CD14-positive monocyte (primary cell): Measurements from ENCODE around the gene NUBPL. TPM values are rescaled to one million over a fixed set of nuclear protein-coding genes. Genes with fewer than 3 reads are reported as not detected.

ENCODE experiments used
- DNase-seq, 3 donors: peaks; one replicate each; pipeline ENCODE4 v3.0.0-alpha.2; 2011 to 2022
- H2AFZ ChIP-seq: 2 replicates; pipeline ENCODE4 v1.6.0; 2012; ENCODE audit warnings: mild to moderate bottlenecking, low read depth, low read length, inconsistent platforms; ENCODE audit not compliant: insufficient read depth, poor library complexity, severe bottlenecking
- H3K27ac ChIP-seq, 2 donors: 1 replicate in 1 of 2; 2 replicates in 1 of 2; pipeline ENCODE4 v1.5.1; 2012 to 2013; ENCODE audit warnings: low read length in 2 of 2, control low read depth in 1 of 2, inconsistent platforms in 1 of 2, low read depth in 1 of 2, mild to moderate bottlenecking in 1 of 2
- H3K27me3 ChIP-seq, 2 donors: one replicate each; pipeline versions ENCODE4 v1.6.0 to v1.6.1; 2011 to 2013; ENCODE audit warnings: low read length in 2 of 2; ENCODE audit not compliant: control insufficient read depth in 2 of 2, insufficient read depth in 2 of 2
- H3K36me3 ChIP-seq, 2 donors: replicated peaks in 1 of 2; 1 replicate in 1 of 2; 2 replicates in 1 of 2; pipeline versions ENCODE4 v1.5.1 to v1.6.1; 2012 to 2013; ENCODE audit warnings: low read length in 2 of 2, control low read depth in 1 of 2, inconsistent platforms in 1 of 2, mild to moderate bottlenecking in 1 of 2; ENCODE audit not compliant: insufficient read depth in 2 of 2, control insufficient read depth in 1 of 2
- H3K4me1 ChIP-seq, 2 donors: 1 replicate in 1 of 2; 2 replicates in 1 of 2; pipeline versions ENCODE4 v1.5.1 to v1.6.1; 2012 to 2013; ENCODE audit warnings: low read length in 2 of 2, control low read depth in 1 of 2, inconsistent platforms in 1 of 2, mild to moderate bottlenecking in 1 of 2, moderate library complexity in 1 of 2; ENCODE audit not compliant: insufficient read depth in 2 of 2, control insufficient read depth in 1 of 2
- H3K4me2 ChIP-seq: replicated peaks from 2 replicates; pipeline ENCODE3; 2012; ENCODE audit warnings: low read length, moderate library complexity, mild to moderate bottlenecking; ENCODE audit not compliant: poor library complexity, severe bottlenecking; ENCODE audit errors: extremely low read depth
- H3K4me3 ChIP-seq, 3 experiments: fragments of 200-600 bp in 1 of 3; sonication (generic) in 1 of 3; replicated peaks in 1 of 3; 1 replicate in 2 of 3; 2 replicates in 1 of 3; pipeline ENCODE4 v1.5.1; 2011 to 2013; ENCODE audit warnings: low read length in 3 of 3, mild to moderate bottlenecking in 3 of 3, control low read depth in 2 of 3, low read depth in 2 of 3, inconsistent platforms in 1 of 3, moderate library complexity in 1 of 3
- H3K79me2 ChIP-seq: 2 replicates; pipeline ENCODE4 v1.6.0; 2012; ENCODE audit warnings: mild to moderate bottlenecking, control low read depth, inconsistent platforms, low read length, moderate library complexity; ENCODE audit not compliant: insufficient read depth
- H3K9ac ChIP-seq: 2 replicates; pipeline ENCODE4 v1.6.0; 2017; ENCODE audit warnings: low read length, mild to moderate bottlenecking; ENCODE audit not compliant: insufficient read depth, poor library complexity, severe bottlenecking
- H3K9me3 ChIP-seq, 2 donors: replicated peaks in 1 of 2; 1 replicate in 1 of 2; 2 replicates in 1 of 2; pipeline versions ENCODE4 v1.5.1 to v1.6.1; 2012 to 2013; ENCODE audit warnings: low read length in 2 of 2, control low read depth in 1 of 2; ENCODE audit not compliant: control insufficient read depth in 1 of 2, insufficient read depth in 1 of 2
- H4K20me1 ChIP-seq: 2 replicates; pipeline ENCODE4 v1.6.0; 2012; ENCODE audit warnings: mild to moderate bottlenecking, low read length, control low read depth, moderate library complexity; ENCODE audit not compliant: insufficient read depth
- H3K27ac Mint-ChIP-seq, 7 donors: one replicate each; pipeline ENCODE4 v1.8.0; 2020; ENCODE audit warnings: mild to moderate bottlenecking in 7 of 7, mixed read lengths in 7 of 7, moderate library complexity in 6 of 7, inconsistent platforms in 2 of 7
- H3K27me3 Mint-ChIP-seq, 3 donors: one replicate each; pipeline ENCODE4 v1.8.0; 2021 to 2022; ENCODE audit warnings: low read depth in 3 of 3, mild to moderate bottlenecking in 3 of 3, mixed read lengths in 3 of 3, moderate library complexity in 3 of 3, inconsistent platforms in 1 of 3
- H3K36me3 Mint-ChIP-seq, 2 donors: one replicate each; pipeline ENCODE4 v1.8.0; 2020; ENCODE audit warnings: mixed read lengths in 2 of 2, inconsistent platforms in 1 of 2, mild to moderate bottlenecking in 1 of 2
- H3K4me1 Mint-ChIP-seq: one replicate; pipeline ENCODE4 v1.8.0; 2020; ENCODE audit warnings: mild to moderate bottlenecking, mixed read lengths
- H3K4me3 Mint-ChIP-seq, 2 donors: one replicate each; pipeline ENCODE4 v1.8.0; 2020; ENCODE audit warnings: mild to moderate bottlenecking in 2 of 2, mixed read lengths in 2 of 2, moderate library complexity in 1 of 2
- H3K9me3 Mint-ChIP-seq, 7 donors: one replicate each; pipeline ENCODE4 v1.8.0; 2020 to 2022; ENCODE audit warnings: mixed read lengths in 7 of 7, mild to moderate bottlenecking in 6 of 7, moderate library complexity in 6 of 7, inconsistent platforms in 2 of 7
- WGBS: methylation state at CpG from one replicate; pipeline ENCODE4 v1.1.5; 2013; ENCODE audit warnings: missing lambda C conversion rate; ENCODE audit not compliant: insufficient coverage; 5-methylcytosine and 5-hydroxymethylcytosine counted together
- intact Hi-C, 2 donors: fragments of 100-400 bp; cut with micrococcal nuclease; formaldehyde crosslinking; loops; one replicate each; pipeline versions ENCODE4 v1.15.0 to v1.15.1; 2023
- polyA plus RNA-seq, 3 donors: library from polyadenylated mRNA; depleted of rRNA in 1 of 3; unstranded in 2 of 3; stranded (reverse) in 1 of 3; fragments of 300-500 nt in 2 of 3; fragments of >200 nt in 1 of 3; fragmentation: Illumina TruSeq in 2 of 3; gene quantifications; 1 replicate in 2 of 3; 2 replicates in 1 of 3; pipeline ENCODE4 v1.2.3, GENCODE V29; 2012 to 2021
- TF ChIP-seq, protein P1 (sequence below): fragments of 200-600 bp; IDR thresholded peaks from one replicate; pipeline ENCODE4 v1.8.0; 2022; ENCODE audit warnings: antibody characterized with exemption, mild to moderate bottlenecking

NUBPL gene
- polyA plus RNA-seq, 3 donors = 0.75 to 2.4 (median 2.3) TPM

DNA sequence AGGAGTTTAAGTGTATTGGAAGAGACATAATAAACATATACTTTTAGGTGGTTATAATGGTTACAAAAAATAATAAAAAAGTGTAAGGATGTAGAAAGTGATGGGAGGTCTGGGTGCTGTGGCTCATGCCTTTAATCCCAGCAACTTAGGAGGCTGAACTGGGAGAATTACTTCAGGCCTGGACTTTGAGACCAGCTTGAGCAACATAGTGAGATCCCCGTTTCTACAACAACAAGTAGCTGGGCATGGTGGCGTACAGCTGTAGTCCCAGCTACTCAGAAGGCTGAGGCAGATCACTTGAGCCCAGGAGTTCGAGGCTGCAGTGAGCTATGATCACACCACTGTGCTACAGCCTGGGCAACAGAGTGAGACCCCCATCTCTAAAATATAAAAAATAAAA, 19.0 kb downstream of the NUBPL start:
- Mint-ChIP-seq H3K4me3 (no peak overlapping the region), H3K4me1 (no peaks in the 10 kb centered on the region), H3K27me3 (no peaks in the 10 kb centered on the region), H3K36me3 (peaks cover 5 to 14% of the 10 kb centered on the region in 2 donors), H3K9me3 (peaks cover 0 to 2% (median 0%) of the 10 kb centered on the region in 7 donors), H3K27ac (no peak overlapping the region)
- H4K20me1 ChIP-seq = no peaks in the 10 kb centered on the region
- H3K27me3 ChIP-seq = no peaks in the 10 kb centered on the region
- no peak overlapping the region for H3K4me3 ChIP-seq
- no peak overlapping the region for H3K27ac ChIP-seq
- H3K4me1 ChIP-seq = no peaks in the 10 kb centered on the region
- no peak overlapping the region for H3K9ac ChIP-seq
- WGBS = 100% methylated on average over 1 of the region's 3 CpGs
- H3K79me2 ChIP-seq = no peaks in the 10 kb centered on the region
- TF ChIP-seq, protein P1, sequence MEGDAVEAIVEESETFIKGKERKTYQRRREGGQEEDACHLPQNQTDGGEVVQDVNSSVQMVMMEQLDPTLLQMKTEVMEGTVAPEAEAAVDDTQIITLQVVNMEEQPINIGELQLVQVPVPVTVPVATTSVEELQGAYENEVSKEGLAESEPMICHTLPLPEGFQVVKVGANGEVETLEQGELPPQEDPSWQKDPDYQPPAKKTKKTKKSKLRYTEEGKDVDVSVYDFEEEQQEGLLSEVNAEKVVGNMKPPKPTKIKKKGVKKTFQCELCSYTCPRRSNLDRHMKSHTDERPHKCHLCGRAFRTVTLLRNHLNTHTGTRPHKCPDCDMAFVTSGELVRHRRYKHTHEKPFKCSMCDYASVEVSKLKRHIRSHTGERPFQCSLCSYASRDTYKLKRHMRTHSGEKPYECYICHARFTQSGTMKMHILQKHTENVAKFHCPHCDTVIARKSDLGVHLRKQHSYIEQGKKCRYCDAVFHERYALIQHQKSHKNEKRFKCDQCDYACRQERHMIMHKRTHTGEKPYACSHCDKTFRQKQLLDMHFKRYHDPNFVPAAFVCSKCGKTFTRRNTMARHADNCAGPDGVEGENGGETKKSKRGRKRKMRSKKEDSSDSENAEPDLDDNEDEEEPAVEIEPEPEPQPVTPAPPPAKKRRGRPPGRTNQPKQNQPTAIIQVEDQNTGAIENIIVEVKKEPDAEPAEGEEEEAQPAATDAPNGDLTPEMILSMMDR = no peak
- intact Hi-C loops = no loop called here
- no peak overlapping the region for H3K4me2 ChIP-seq
- DNase-seq = no peak
- no peak overlapping the region for H2AFZ ChIP-seq
- no peaks in the 10 kb centered on the region for H3K36me3 ChIP-seq
- no peaks in the 10 kb centered on the region for H3K9me3 ChIP-seq

DNA sequence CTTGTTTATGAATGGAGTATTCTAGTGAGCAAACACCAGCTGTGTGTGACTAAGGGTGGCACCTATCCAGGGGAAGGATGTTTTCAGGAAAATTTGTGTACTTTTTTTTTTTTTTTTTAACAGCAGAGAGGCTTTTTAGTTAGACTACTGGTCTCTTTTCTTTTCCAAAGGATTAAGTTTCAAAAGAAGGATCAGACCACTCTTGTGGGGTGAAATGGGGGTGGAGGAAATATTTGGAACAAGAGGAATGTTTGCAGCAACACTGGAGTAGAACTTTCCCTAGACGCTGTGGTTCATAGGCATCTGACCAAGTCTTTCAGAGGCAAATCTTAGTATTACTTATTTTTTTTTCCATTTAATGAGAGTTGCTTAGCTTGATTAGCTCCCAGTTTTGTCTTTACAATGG, 21.1 kb downstream of the NUBPL start:
- DNase-seq = no peak
- Mint-ChIP-seq H3K4me3 (no peak overlapping the region), H3K4me1 (no peaks in the 10 kb centered on the region), H3K9me3 (peaks cover 0 to 2% (median 0%) of the 10 kb centered on the region in 7 donors), H3K27ac (no peak overlapping the region), H3K27me3 (no peaks in the 10 kb centered on the region), H3K36me3 (peaks cover 5 to 10% of the 10 kb centered on the region in 2 donors)
- no peak overlapping the region for H2AFZ ChIP-seq
- H3K27me3 ChIP-seq = no peaks in the 10 kb centered on the region
- H3K36me3 ChIP-seq = no peaks in the 10 kb centered on the region
- no peak overlapping the region for H3K27ac ChIP-seq
- no peaks in the 10 kb centered on the region for H4K20me1 ChIP-seq
- H3K4me2 ChIP-seq = no peak overlapping the region
- TF ChIP-seq, protein P1 = no peak
- WGBS = no CpG with 5 or more reads among the region's 1 CpG
- H3K4me1 ChIP-seq = no peaks in the 10 kb centered on the region
- no peaks in the 10 kb centered on the region for H3K79me2 ChIP-seq
- H3K4me3 ChIP-seq = no peak overlapping the region
- H3K9ac ChIP-seq = no peak overlapping the region
- no peaks in the 10 kb centered on the region for H3K9me3 ChIP-seq
- intact Hi-C loops = no loop called here
